ENCODE measurements around the gene TOP3A.
A peak's percentile ranks its signal among the peaks of the same experiment; 100 is the strongest.

TOP3A gene

DNA sequence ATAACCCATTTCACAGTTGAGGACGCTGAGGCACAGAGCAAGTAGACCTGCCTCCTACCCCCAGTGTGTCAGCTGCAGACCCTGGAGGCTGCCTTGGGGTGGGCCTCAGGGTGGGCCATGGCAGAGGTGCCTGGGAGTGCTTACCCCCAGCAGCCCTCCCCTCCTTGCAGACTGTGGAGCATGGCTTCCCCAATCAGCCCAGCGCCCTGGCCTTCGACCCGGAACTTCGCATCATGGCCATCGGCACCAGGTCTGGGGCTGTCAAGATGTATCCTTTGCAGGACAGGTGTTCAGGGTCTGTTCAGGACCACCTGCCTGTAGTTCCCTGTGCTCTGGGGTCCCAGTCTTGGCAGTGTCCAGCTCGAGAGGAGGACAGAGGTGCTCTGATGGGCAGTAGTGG is 85.0 kb downstream of the TOP3A start:
- H3K4me3 ChIP-seq (ENCODE audit: low read length): no peak overlapping the region
- TF ChIP-seq ZNF274 (IDR thresholded peaks at IDR 0.05; ENCODE audit: low read depth, low read length): no peak

- no peak overlapping the region for H3K4me3 ChIP-seq (ENCODE audit: low read length)
- no peak for TF ChIP-seq ZNF274 (IDR thresholded peaks at IDR 0.05; ENCODE audit: low read depth, low read length)
Observed at GRCh38 chr17:18229254-18229653, 85.5 kb downstream of the TOP3A start.

DNA sequence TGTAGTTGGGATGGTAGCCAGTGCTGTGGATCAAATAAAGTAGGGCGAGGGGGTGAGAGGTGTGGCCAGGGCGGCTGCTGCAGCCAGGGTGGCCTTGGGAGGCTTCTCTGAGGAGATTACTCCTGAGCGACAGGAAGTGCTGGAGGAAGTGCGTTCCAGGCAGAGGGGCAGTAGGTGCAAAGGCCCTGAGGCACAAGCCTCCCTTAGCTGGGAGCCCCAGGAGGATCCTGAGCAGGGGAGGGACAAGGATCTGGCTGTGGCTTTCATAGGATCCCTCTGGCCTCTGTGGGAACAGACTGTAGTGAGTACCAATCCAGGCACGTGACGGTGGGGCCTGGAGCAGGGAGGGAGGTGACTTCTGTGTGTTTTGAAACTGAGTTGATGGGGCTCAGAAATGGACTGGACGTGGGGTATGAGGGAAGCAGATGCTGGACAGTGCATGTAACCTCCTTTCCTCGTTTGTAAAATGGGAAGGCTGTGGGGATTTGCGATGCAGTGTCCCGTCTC is 86.6 kb downstream of the TOP3A start:
- no peak overlapping the region for H3K4me3 ChIP-seq (ENCODE audit: low read length)
- no peak for TF ChIP-seq ZNF274 (IDR thresholded peaks at IDR 0.05; ENCODE audit: low read depth, low read length)

- TF ChIP-seq ZNF274 (IDR thresholded peaks at IDR 0.05; ENCODE audit: low read depth, low read length): no peak
- H3K4me3 ChIP-seq (ENCODE audit: low read length): no peak overlapping the region
Observed at GRCh38 chr17:18227635-18228034, 87.2 kb downstream of the TOP3A start.

- H3K4me3 ChIP-seq (ENCODE audit: low read length): peak overlapping the region; percentile 56
- no peak for TF ChIP-seq ZNF274 (IDR thresholded peaks at IDR 0.05; ENCODE audit: low read depth, low read length)
Observed at GRCh38 chr17:18226284-18226945, 88.4 kb downstream of the TOP3A start.

- TF ChIP-seq ZNF274 (IDR thresholded peaks at IDR 0.05; ENCODE audit: low read depth, low read length): no peak
- H3K4me3 ChIP-seq (ENCODE audit: low read length): peak overlapping the region; percentile 56
Observed at GRCh38 chr17:18225642-18226283, 89.0 kb downstream of the TOP3A start.

DNA sequence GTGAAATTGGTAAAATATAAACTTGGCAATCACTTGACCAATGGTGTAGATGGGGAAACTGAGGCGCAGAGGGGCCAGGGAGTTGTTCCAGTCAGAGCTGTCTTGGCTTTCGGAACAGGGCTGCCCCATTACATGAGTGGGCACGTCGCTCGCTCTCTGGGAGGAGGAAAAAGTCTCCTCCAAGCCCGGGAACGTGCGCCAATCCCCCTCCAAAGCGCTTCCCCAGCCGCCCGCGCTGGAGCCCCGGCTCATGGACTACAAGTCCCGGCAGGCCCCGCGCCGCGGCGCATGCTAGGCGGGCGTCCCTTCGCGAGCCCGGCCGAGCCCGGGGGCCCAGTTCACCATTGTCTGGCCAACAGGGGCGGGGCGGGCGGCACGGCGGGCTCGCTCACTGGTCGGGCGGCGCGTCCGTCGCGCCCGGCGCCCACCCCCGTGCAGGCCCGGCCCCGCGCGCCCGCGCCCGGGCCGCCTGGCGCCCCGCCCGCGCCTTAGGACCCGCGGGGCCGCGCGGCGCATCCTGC is 89.6 kb downstream of the TOP3A start, which contains the start of gene LLGL1:
Gene LLGL1, plus strand, starts transcription at position 515 of the 521 bp plus-strand sequence. CDS start 48 bp downstream, outside the sequence.
- no peak for TF ChIP-seq ZNF274 (IDR thresholded peaks at IDR 0.05; ENCODE audit: low read depth, low read length)
- peak within 1 kb of the TSS; percentile 56 for H3K4me3 ChIP-seq (ENCODE audit: low read length)

- H3K4me3 ChIP-seq (ENCODE audit: low read length): no peak overlapping the region
- no peak for TF ChIP-seq ZNF274 (IDR thresholded peaks at IDR 0.05; ENCODE audit: low read depth, low read length)
Observed at GRCh38 chr17:18224387-18225120, 90.2 kb downstream of the TOP3A start.

- H3K4me3 ChIP-seq (ENCODE audit: low read length): no peak overlapping the region
Observed at GRCh38 chr17:18224053-18224386, 90.8 kb downstream of the TOP3A start.

More at GRCh38 chr17:18224053-18224386, 90.8 kb downstream of the TOP3A start:
- TF ChIP-seq ZNF274 (IDR thresholded peaks at IDR 0.05; ENCODE audit: low read depth, low read length): no peak
